ENCODE measurements around the gene FAF1.

DNA sequence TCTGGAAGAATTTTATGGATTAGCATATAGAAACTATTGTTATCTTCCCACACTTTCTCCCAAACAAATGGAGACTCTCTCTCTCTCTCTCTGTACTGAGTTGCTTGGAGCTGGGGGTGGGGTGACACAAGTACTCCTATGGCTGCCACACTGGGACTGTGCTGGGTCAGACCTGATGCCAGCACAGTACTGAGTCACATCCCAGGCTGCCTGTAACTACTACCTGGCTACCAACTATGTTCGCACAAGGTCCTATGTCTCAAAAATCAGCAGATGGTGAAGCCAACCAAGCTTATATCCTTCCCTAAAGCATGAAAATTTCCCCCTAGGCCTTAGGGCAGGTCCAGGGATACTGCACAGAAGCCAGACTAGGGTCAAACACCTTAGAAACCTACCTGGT, 66.6 kb downstream of the FAF1 start:
- no peak for TF ChIP-seq POLR2A (IDR thresholded peaks at IDR 0.05; ENCODE audit: low read length)
- TF ChIP-seq GATA1 (IDR thresholded peaks at IDR 0.05; ENCODE audit: low read depth, low read length): no peak
